Testis (tissue), 2 donors: Measurements from ENCODE around the gene OSBPL3.

Source experiments
- CTCF ChIP-seq, 3 experiments: fragments of 450-650 bp in 2 of 3; fragments of 200-600 bp in 1 of 3; sonication (generic) in 1 of 3; IDR thresholded peaks; one replicate each; pipeline ENCODE4 v1.5.1; 2016 to 2019; ENCODE audit warnings: antibody characterized with exemption in 3 of 3, mild to moderate bottlenecking in 2 of 3, moderate library complexity in 1 of 3
- POLR2A ChIP-seq: fragments of 450-650 bp; IDR thresholded peaks from one replicate; pipeline ENCODE4 v1.6.1; 2017; ENCODE audit warnings: antibody characterized with exemption, mild to moderate bottlenecking, moderate library complexity

- TF ChIP-seq CTCF (IDR thresholded peaks at IDR 0.05): no peak
- TF ChIP-seq POLR2A: no peak
Observed at GRCh38 chr7:24834128-24834798, 145.7 kb downstream of the OSBPL3 start.
